ENCODE measurements around the gene GRAMD2A. TPM values are rescaled to one million over a fixed set of nuclear protein-coding genes. Genes with fewer than 3 reads are reported as not detected.

The GRAMD2A gene
- total and polyA plus RNA-seq, 3 donors from 2014 or later = 0.31 to 3.1 (median 1.4) TPM

- Histone ChIP-seq H3K9me3 (no peaks in the 10 kb centered on the region), H3K4me1 (peaks cover 23% of the 10 kb centered on the region), H3K27ac (no peak overlapping the region), H3K4me3 (no peak overlapping the region), H3K36me3 (ENCODE audit: low read depth, missing control alignments) (no peaks in the 10 kb centered on the region), H3K27me3 (no peaks in the 10 kb centered on the region)
- 64 to 74% methylated on average over 6 of the region's 6 CpGs for WGBS, 2 donors
- no peak for TF ChIP-seq POLR2A (IDR thresholded peaks at IDR 0.05)
- no peak for TF ChIP-seq CTCF (IDR thresholded peaks at IDR 0.05)
- no peak for DNase-seq
- intact Hi-C loops (cut with DNase I; ENCODE audit: low total_unique reads) = no loop called here
These were observed 36.2 kb upstream of the GRAMD2A start for GRCh38 chr15:72233769-72234168.

DNA sequence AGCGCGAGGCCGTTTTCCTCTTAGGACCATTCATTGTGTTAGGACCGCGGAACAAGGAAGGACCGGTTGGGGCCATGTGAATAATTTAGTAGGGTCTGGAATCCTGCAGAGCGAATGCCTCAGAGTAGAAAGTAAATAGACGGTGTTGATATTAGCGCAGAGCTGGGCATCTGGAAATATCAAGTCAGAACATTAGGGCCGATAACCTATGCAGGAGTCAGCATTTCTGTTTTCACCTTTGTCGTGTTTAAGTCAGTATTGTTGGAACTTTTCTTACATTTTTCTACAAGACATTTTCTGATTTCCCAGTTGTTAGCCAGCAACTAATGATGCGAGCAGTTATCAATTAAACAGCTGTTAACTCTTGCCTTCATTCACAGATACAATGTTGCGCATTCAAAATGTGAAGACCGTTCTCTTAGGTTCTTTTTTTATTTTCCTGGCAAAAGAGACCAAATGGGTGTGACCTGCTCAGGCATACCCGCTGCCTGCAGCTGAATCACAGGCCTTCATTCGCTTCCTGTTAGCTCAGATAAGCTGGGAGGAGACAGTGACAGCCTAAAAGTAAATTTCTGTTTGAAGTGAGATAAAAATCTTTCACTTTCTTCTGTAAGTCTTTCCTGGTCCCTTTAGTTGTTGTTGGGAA is 34.4 kb upstream of the GRAMD2A start:
- no peaks in the 10 kb centered on the region for H3K36me3 ChIP-seq (ENCODE audit: low read depth, missing control alignments)
- no peak for TF ChIP-seq POLR2A (IDR thresholded peaks at IDR 0.05)
- TF ChIP-seq CTCF (IDR thresholded peaks at IDR 0.05) = no peak
- peak overlapping the region; percentile 84 to 93 for H3K4me3 ChIP-seq
- DNase-seq = peak; percentile 76
- intact Hi-C loops (cut with DNase I; ENCODE audit: low total_unique reads) = loop anchor here (2.0 kb wide), 1 partner anchor 41 kb away; the partner anchor contains the start of gene PARP6
- 0 to 2% methylated on average over 15 to 16 of the region's 16 CpGs for WGBS, 2 donors
- peak overlapping the region; percentile 96 for H3K27ac ChIP-seq
- no peaks in the 10 kb centered on the region for H3K27me3 ChIP-seq
- peaks cover 32% of the 10 kb centered on the region for H3K4me1 ChIP-seq
- no peaks in the 10 kb centered on the region for H3K9me3 ChIP-seq

DNA sequence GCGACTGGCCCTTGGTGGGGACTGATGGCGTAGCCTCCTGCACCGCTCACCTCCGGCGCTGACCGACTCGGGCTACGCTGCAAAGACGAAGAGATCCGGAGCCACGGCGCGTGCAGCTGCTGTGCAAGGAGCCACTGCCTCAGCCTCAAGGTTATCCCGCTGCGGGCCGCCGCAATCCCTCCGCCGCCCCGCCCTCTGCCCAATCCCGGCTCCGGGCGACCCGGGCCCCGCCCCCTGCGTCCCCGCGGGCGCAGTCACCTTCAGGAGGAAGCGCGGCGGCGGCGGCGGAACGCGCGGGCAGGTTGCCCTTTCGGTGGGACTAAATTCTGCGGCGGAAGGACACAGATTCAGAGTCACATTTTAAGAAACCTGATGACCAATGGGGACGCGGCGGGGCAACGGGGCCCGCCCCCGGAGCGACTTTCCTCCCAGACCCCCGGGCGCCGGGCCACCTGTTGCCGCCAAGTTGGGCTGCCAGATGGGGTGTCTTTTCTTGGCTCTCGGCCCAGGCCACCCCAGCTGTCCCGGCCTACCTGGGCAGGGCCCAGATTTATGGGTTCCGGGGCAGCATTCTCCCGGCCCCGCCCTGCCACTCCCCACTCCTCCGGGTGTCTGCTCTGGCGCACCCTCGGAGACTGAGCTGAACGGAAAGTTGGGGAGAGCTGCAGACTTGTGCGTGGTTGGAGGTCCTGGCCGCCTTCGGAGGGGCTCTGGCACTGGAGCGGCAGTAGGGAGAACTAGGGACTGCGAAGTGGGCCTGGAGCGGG is 33.7 kb upstream of the GRAMD2A start, which contains the start of gene PKM:
TSS of gene PKM (minus strand) at position 125 of the 767 bp plus-strand sequence. CDS start 12,093 bp downstream, outside the sequence.
- TF ChIP-seq POLR2A (IDR thresholded peaks at IDR 0.05) (peak; percentile 38), CTCF (IDR thresholded peaks at IDR 0.05) (no peak)
- no peaks in the 10 kb centered on the region for H3K9me3 ChIP-seq
- intact Hi-C loops (cut with DNase I; ENCODE audit: low total_unique reads) = loop anchor here (2.0 kb wide), 1 partner anchor 42 kb away; the partner anchor contains the start of gene PARP6
- no peaks in the 10 kb centered on the region for H3K27me3 ChIP-seq
- peak within 1 kb of the TSS; percentile 84 to 93 for H3K4me3 ChIP-seq
- H3K4me1 ChIP-seq = peaks cover 39% of the 10 kb centered on the region
- H3K27ac ChIP-seq = peak within 1 kb of the TSS; percentile 96
- no peaks in the 10 kb centered on the region for H3K36me3 ChIP-seq (ENCODE audit: low read depth, missing control alignments)
- peak; percentile 98 for DNase-seq
- 0 to 1% methylated on average over 13 to 67 of the region's 67 CpGs for WGBS, 2 donors

- Histone ChIP-seq H3K4me3 (peak overlapping the region; percentile 84 to 93), H3K27me3 (no peaks in the 10 kb centered on the region), H3K36me3 (ENCODE audit: low read depth, missing control alignments) (no peaks in the 10 kb centered on the region), H3K9me3 (no peaks in the 10 kb centered on the region), H3K4me1 (peaks cover 47% of the 10 kb centered on the region), H3K27ac (peak overlapping the region; percentile 96)
- intact Hi-C loops (cut with DNase I; ENCODE audit: low total_unique reads) = loop anchor here (2.0 kb wide), 1 partner anchor 42 kb away; the partner anchor contains the start of gene PARP6
- peak; percentile 95 for DNase-seq
- WGBS, 2 donors = 0 to 1% methylated on average over 54 to 79 of the region's 79 CpGs
- TF ChIP-seq POLR2A (IDR thresholded peaks at IDR 0.05) = no peak
These were observed 32.8 kb upstream of the GRAMD2A start for GRCh38 chr15:72230197-72231065.
